ENCODE data around the gene TENM3.

TENM3 gene

DNA sequence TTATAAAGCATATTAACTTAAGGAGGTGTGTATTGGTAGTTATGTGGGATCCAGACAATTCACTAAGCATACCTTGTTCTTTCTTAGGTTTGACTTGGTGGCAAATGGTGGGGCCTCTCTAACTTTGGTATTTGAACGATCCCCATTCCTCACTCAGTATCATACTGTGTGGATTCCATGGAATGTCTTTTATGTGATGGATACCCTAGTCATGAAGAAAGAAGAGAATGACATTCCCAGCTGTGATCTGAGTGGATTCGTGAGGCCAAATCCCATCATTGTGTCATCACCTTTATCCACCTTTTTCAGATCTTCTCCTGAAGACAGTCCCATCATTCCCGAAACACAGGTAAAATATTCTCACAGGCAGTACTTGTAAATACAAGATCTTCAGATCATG, 487.6 kb downstream of the TENM3 start:
- H3K27me3 ChIP-seq (ENCODE audit: control insufficient read depth in 1 of 2, insufficient read depth in 2 of 2, low read length in 2 of 2), result no peaks in the 10 kb centered on the region
- peaks cover 11% of the 10 kb centered on the region for H3K36me3 ChIP-seq (ENCODE audit: insufficient read depth, low read length)
- H3K27ac ChIP-seq (ENCODE audit: low read depth, low read length), result no peak overlapping the region
- H3K4me3 ChIP-seq (ENCODE audit: low read depth in 1 of 2, low read length in 2 of 2), result no peak overlapping the region
- no peaks in the 10 kb centered on the region for H3K4me1 ChIP-seq (ENCODE audit: insufficient read depth, low read length)
- H3K9me3 ChIP-seq (ENCODE audit: low read length), result no peaks in the 10 kb centered on the region
- H3K9ac ChIP-seq (ENCODE audit: low read length), result no peak overlapping the region

DNA sequence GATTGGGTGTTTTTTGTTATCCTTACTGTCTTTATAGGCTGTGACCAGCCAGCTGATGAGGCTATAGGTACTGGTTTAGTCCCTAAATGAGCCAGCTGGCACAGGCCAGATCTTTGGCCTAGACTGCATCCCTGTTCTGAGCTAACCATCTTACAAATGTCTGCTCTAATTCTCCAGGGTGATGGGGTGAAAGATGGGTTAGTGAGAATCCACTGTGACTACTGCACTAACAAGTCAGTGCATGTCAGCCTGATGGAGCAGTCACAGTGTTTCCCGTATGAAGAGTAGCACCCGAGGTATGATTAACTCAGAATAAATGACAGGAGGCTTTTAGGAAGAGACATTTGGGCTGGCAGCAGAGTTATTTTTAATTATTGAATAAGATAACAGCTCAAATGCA, 493.0 kb downstream of the TENM3 start:
- H3K4me1 ChIP-seq (ENCODE audit: insufficient read depth, low read length), result no peaks in the 10 kb centered on the region
- no peaks in the 10 kb centered on the region for H3K27me3 ChIP-seq (ENCODE audit: control insufficient read depth in 1 of 2, insufficient read depth in 2 of 2, low read length in 2 of 2)
- H3K9me3 ChIP-seq (ENCODE audit: low read length), result no peaks in the 10 kb centered on the region
- peaks cover 7% of the 10 kb centered on the region for H3K36me3 ChIP-seq (ENCODE audit: insufficient read depth, low read length)
- H3K9ac ChIP-seq (ENCODE audit: low read length), result no peak overlapping the region
- no peak overlapping the region for H3K4me3 ChIP-seq (ENCODE audit: low read depth in 1 of 2, low read length in 2 of 2)
- no peak overlapping the region for H3K27ac ChIP-seq (ENCODE audit: low read depth, low read length)

- H3K9me3 ChIP-seq (ENCODE audit: low read length), result no peaks in the 10 kb centered on the region
- no peak overlapping the region for H3K27ac ChIP-seq (ENCODE audit: low read depth, low read length)
- H3K4me1 ChIP-seq (ENCODE audit: insufficient read depth, low read length), result no peaks in the 10 kb centered on the region
- no peak overlapping the region for H3K4me3 ChIP-seq (ENCODE audit: low read depth in 1 of 2, low read length in 2 of 2)
- H3K9ac ChIP-seq (ENCODE audit: low read length), result no peak overlapping the region
- H3K27me3 ChIP-seq (ENCODE audit: control insufficient read depth in 1 of 2, insufficient read depth in 2 of 2, low read length in 2 of 2), result no peaks in the 10 kb centered on the region
- H3K36me3 ChIP-seq (ENCODE audit: insufficient read depth, low read length), result peaks cover 7% of the 10 kb centered on the region
Observed at GRCh38 chr4:182738283-182739047, 495.3 kb downstream of the TENM3 start.

- H3K27ac ChIP-seq (ENCODE audit: low read depth, low read length), result no peak overlapping the region
- no peak overlapping the region for H3K4me3 ChIP-seq (ENCODE audit: low read depth in 1 of 2, low read length in 2 of 2)
- no peaks in the 10 kb centered on the region for H3K36me3 ChIP-seq (ENCODE audit: insufficient read depth, low read length)
- no peaks in the 10 kb centered on the region for H3K4me1 ChIP-seq (ENCODE audit: insufficient read depth, low read length)
- H3K9me3 ChIP-seq (ENCODE audit: low read length), result no peaks in the 10 kb centered on the region
- no peak overlapping the region for H3K9ac ChIP-seq (ENCODE audit: low read length)
- no peaks in the 10 kb centered on the region for H3K27me3 ChIP-seq (ENCODE audit: control insufficient read depth in 1 of 2, insufficient read depth in 2 of 2, low read length in 2 of 2)
Observed at GRCh38 chr4:182740256-182740655, 497.1 kb downstream of the TENM3 start.

DNA sequence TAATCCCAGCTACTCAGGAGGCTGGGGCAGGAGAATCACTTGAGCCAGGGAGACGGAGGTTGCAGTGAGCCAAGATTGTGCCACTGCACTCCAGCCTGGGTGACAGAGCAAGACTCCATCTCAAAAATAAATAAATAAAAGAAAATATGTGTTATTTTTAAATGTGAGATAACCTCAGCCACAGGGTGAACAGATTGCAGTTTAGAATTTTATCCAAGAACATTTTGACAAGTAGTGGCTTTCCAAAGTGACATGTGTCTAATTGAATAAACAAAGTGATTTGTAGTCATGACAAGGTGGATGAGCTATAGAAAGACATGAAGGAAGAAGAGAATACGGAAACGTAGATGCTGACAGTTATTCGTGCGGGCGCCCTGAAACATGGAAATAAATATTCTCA, 497.9 kb downstream of the TENM3 start:
- Histone ChIP-seq H3K27ac (ENCODE audit: low read depth, low read length) (no peak overlapping the region), H3K9ac (ENCODE audit: low read length) (no peak overlapping the region), H3K4me3 (ENCODE audit: low read depth in 1 of 2, low read length in 2 of 2) (no peak overlapping the region), H3K9me3 (ENCODE audit: low read length) (no peaks in the 10 kb centered on the region), H3K36me3 (ENCODE audit: insufficient read depth, low read length) (no peaks in the 10 kb centered on the region), H3K4me1 (ENCODE audit: insufficient read depth, low read length) (no peaks in the 10 kb centered on the region), H3K27me3 (ENCODE audit: control insufficient read depth in 1 of 2, insufficient read depth in 2 of 2, low read length in 2 of 2) (no peaks in the 10 kb centered on the region)

- no peaks in the 10 kb centered on the region for H3K36me3 ChIP-seq (ENCODE audit: insufficient read depth, low read length)
- no peak overlapping the region for H3K4me3 ChIP-seq (ENCODE audit: low read depth in 1 of 2, low read length in 2 of 2)
- H3K4me1 ChIP-seq (ENCODE audit: insufficient read depth, low read length), result no peaks in the 10 kb centered on the region
- H3K9ac ChIP-seq (ENCODE audit: low read length), result no peak overlapping the region
- H3K27ac ChIP-seq (ENCODE audit: low read depth, low read length), result no peak overlapping the region
- no peaks in the 10 kb centered on the region for H3K27me3 ChIP-seq (ENCODE audit: control insufficient read depth in 1 of 2, insufficient read depth in 2 of 2, low read length in 2 of 2)
- no peaks in the 10 kb centered on the region for H3K9me3 ChIP-seq (ENCODE audit: low read length)
Observed at GRCh38 chr4:182741914-182742313, 498.7 kb downstream of the TENM3 start.

GRCh38 chr4:182743815-182744214, 500.6 kb downstream of the TENM3 start:
- no peaks in the 10 kb centered on the region for H3K9me3 ChIP-seq (ENCODE audit: low read length)
- no peaks in the 10 kb centered on the region for H3K4me1 ChIP-seq (ENCODE audit: insufficient read depth, low read length)
- no peak overlapping the region for H3K9ac ChIP-seq (ENCODE audit: low read length)
- H3K36me3 ChIP-seq (ENCODE audit: insufficient read depth, low read length), result no peaks in the 10 kb centered on the region
- H3K27me3 ChIP-seq (ENCODE audit: control insufficient read depth in 1 of 2, insufficient read depth in 2 of 2, low read length in 2 of 2), result no peaks in the 10 kb centered on the region
- no peak overlapping the region for H3K4me3 ChIP-seq (ENCODE audit: low read depth in 1 of 2, low read length in 2 of 2)
- no peak overlapping the region for H3K27ac ChIP-seq (ENCODE audit: low read depth, low read length)

- H3K36me3 ChIP-seq (ENCODE audit: insufficient read depth, low read length), result no peaks in the 10 kb centered on the region
- no peaks in the 10 kb centered on the region for H3K9me3 ChIP-seq (ENCODE audit: low read length)
- H3K4me3 ChIP-seq (ENCODE audit: low read depth in 1 of 2, low read length in 2 of 2), result no peak overlapping the region
- no peak overlapping the region for H3K27ac ChIP-seq (ENCODE audit: low read depth, low read length)
- H3K9ac ChIP-seq (ENCODE audit: low read length), result no peak overlapping the region
- H3K4me1 ChIP-seq (ENCODE audit: insufficient read depth, low read length), result no peaks in the 10 kb centered on the region
- no peaks in the 10 kb centered on the region for H3K27me3 ChIP-seq (ENCODE audit: control insufficient read depth in 1 of 2, insufficient read depth in 2 of 2, low read length in 2 of 2)
Observed at GRCh38 chr4:182745237-182745636, 502.0 kb downstream of the TENM3 start.

DNA sequence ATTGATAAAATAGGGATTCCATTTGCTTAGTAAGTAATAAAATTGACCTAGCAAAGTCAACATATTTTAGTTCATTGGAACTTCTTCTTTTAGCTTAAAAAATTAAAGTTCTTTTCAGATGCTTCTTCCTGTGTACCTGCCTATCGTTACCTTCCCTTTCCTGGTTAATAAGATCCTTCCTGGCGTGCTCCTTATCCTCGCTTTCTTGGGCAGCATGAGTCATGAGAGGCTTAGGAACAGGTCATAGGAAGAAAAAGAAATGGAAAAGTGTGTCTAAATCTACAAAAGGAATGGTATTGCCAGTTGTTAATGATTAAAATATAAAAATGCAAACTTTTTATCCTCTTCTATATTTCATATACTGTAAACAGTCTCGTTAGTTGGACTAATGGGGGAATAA, 503.7 kb downstream of the TENM3 start:
- Histone ChIP-seq H3K36me3 (ENCODE audit: insufficient read depth, low read length) (no peaks in the 10 kb centered on the region), H3K4me3 (ENCODE audit: low read depth in 1 of 2, low read length in 2 of 2) (no peak overlapping the region), H3K9ac (ENCODE audit: low read length) (no peak overlapping the region), H3K4me1 (ENCODE audit: insufficient read depth, low read length) (no peaks in the 10 kb centered on the region), H3K9me3 (ENCODE audit: low read length) (no peaks in the 10 kb centered on the region), H3K27me3 (ENCODE audit: control insufficient read depth in 1 of 2, insufficient read depth in 2 of 2, low read length in 2 of 2) (no peaks in the 10 kb centered on the region), H3K27ac (ENCODE audit: low read depth, low read length) (no peak overlapping the region)

DNA sequence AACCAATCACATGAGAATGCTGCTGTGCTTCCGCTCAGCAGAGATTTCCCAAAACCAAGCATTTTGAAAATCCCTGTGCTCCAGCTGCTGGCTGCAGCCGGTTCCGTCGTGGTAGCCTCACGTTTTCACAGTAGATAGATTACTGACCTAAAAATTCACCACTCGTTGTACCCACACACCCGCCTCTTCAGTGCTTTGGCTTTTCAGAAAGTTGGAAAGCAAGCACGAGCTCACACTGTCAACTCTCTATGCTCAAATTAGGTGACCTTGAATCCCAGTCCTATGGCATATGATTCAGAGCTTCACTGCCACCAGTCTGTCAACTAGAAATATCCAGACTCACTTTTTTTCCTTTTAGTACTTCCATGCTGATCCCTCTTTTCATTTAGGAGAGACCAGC, 505.1 kb downstream of the TENM3 start:
- Histone ChIP-seq H3K36me3 (ENCODE audit: insufficient read depth, low read length) (no peaks in the 10 kb centered on the region), H3K9ac (ENCODE audit: low read length) (no peak overlapping the region), H3K4me3 (ENCODE audit: low read depth in 1 of 2, low read length in 2 of 2) (no peak overlapping the region), H3K4me1 (ENCODE audit: insufficient read depth, low read length) (no peaks in the 10 kb centered on the region), H3K27me3 (ENCODE audit: control insufficient read depth in 1 of 2, insufficient read depth in 2 of 2, low read length in 2 of 2) (no peaks in the 10 kb centered on the region), H3K27ac (ENCODE audit: low read depth, low read length) (no peak overlapping the region), H3K9me3 (ENCODE audit: low read length) (no peaks in the 10 kb centered on the region)

GRCh38 chr4:182748949-182749348, 505.7 kb downstream of the TENM3 start:
- Histone ChIP-seq H3K27me3 (ENCODE audit: control insufficient read depth in 1 of 2, insufficient read depth in 2 of 2, low read length in 2 of 2) (no peaks in the 10 kb centered on the region), H3K9me3 (ENCODE audit: low read length) (no peaks in the 10 kb centered on the region), H3K4me3 (ENCODE audit: low read depth in 1 of 2, low read length in 2 of 2) (no peak overlapping the region), H3K9ac (ENCODE audit: low read length) (no peak overlapping the region), H3K27ac (ENCODE audit: low read depth, low read length) (no peak overlapping the region), H3K36me3 (ENCODE audit: insufficient read depth, low read length) (peaks cover 2% of the 10 kb centered on the region), H3K4me1 (ENCODE audit: insufficient read depth, low read length) (no peaks in the 10 kb centered on the region)

GRCh38 chr4:182749667-182750167, 506.5 kb downstream of the TENM3 start:
- Histone ChIP-seq H3K4me3 (ENCODE audit: low read depth in 1 of 2, low read length in 2 of 2) (no peak overlapping the region), H3K27ac (ENCODE audit: low read depth, low read length) (no peak overlapping the region), H3K27me3 (ENCODE audit: control insufficient read depth in 1 of 2, insufficient read depth in 2 of 2, low read length in 2 of 2) (no peaks in the 10 kb centered on the region), H3K4me1 (ENCODE audit: insufficient read depth, low read length) (no peaks in the 10 kb centered on the region), H3K9me3 (ENCODE audit: low read length) (no peaks in the 10 kb centered on the region), H3K36me3 (ENCODE audit: insufficient read depth, low read length) (peaks cover 10% of the 10 kb centered on the region), H3K9ac (ENCODE audit: low read length) (no peak overlapping the region)
